WTC11 (cell line): Measurements from ENCODE around the gene STK31. TPM values are rescaled to one million over a fixed set of nuclear protein-coding genes. Genes with fewer than 3 reads are reported as not detected.

Experiments
- ATAC-seq: fragments of 200-7000 bp; cut with Tn5 transposase; 2 replicates; pipeline ENCODE4 v1.10.0; 2021; ENCODE audit warnings: mild to moderate bottlenecking, moderate library complexity
- CTCF ChIA-PET: fragments of 300-600 bp; sonication (Branson Sonifier 250); formaldehyde crosslinking; loops from one replicate; lab custom pipeline; 2021; ENCODE audit warnings: antibody characterized with exemption; lab: Charles Lee
- POLR2A ChIA-PET: fragments of 350-600 bp; sonication (Branson Sonifier 250); formaldehyde crosslinking; loops from one replicate; lab custom pipeline; 2021; ENCODE audit warnings: antibody characterized with exemption; lab: Charles Lee
- DNase-seq: peaks from one replicate; pipeline ENCODE4 v3.0.0; 2021; ENCODE audit warnings: low spot score
- H3K27ac Mint-ChIP-seq: 2 replicates; pipeline ENCODE4 v1.8.0; 2021; ENCODE audit warnings: mixed read lengths
- H3K27me3 Mint-ChIP-seq: 2 replicates; pipeline ENCODE4 v1.8.0; 2021; ENCODE audit warnings: low read depth, mild to moderate bottlenecking, moderate library complexity, mixed read lengths
- H3K36me3 Mint-ChIP-seq: 2 replicates; pipeline ENCODE4 v1.8.0; 2021; ENCODE audit warnings: mixed read lengths
- H3K4me1 Mint-ChIP-seq: 2 replicates; pipeline ENCODE4 v1.8.0; 2022; ENCODE audit warnings: mixed read lengths
- H3K4me3 Mint-ChIP-seq: 2 replicates; pipeline ENCODE4 v1.8.0; 2021; ENCODE audit warnings: mild to moderate bottlenecking, moderate library complexity, mixed read lengths
- H3K9me3 Mint-ChIP-seq: 2 replicates; pipeline ENCODE4 v1.8.0; 2021; ENCODE audit warnings: mixed read lengths
- ARID4B ChIP-seq: sonication (generic); formaldehyde crosslinking; IDR thresholded peaks from 2 replicates; pipeline ENCODE4 v1.8.0; 2023; ENCODE audit warnings: missing genetic modification reagents, mild to moderate bottlenecking, borderline replicate concordance
- CBFB ChIP-seq: sonication (generic); formaldehyde crosslinking; IDR thresholded peaks from 2 replicates; pipeline ENCODE4 v1.8.1; 2022; ENCODE audit warnings: mild to moderate bottlenecking, low read depth, missing genetic modification reagents
- CREB1 ChIP-seq: sonication (generic); formaldehyde crosslinking; IDR thresholded peaks from 2 replicates; pipeline ENCODE4 v1.8.0; 2023; ENCODE audit warnings: mild to moderate bottlenecking, missing genetic modification reagents
- CTCF ChIP-seq: fragments of 200-600 bp; IDR thresholded peaks from 2 replicates; pipeline ENCODE4 v1.8.0; 2022; ENCODE audit warnings: antibody characterized with exemption
- E2F1 ChIP-seq: sonication (generic); formaldehyde crosslinking; IDR thresholded peaks from 2 replicates; pipeline ENCODE4 v1.8.0; 2022; ENCODE audit warnings: mild to moderate bottlenecking, missing genetic modification reagents
- ESRRA ChIP-seq: sonication (generic); formaldehyde crosslinking; IDR thresholded peaks from 2 replicates; pipeline ENCODE4 v1.8.1; 2022; ENCODE audit warnings: mild to moderate bottlenecking, missing genetic modification reagents, borderline replicate concordance
- FOXK1 ChIP-seq: sonication (generic); formaldehyde crosslinking; IDR thresholded peaks from 2 replicates; pipeline ENCODE4 v1.8.0; 2022; ENCODE audit warnings: mild to moderate bottlenecking, moderate library complexity, missing genetic modification reagents
- FOXP1 ChIP-seq: sonication (generic); formaldehyde crosslinking; IDR thresholded peaks from 2 replicates; pipeline ENCODE4 v1.8.0; 2022; ENCODE audit warnings: missing genetic modification reagents, mild to moderate bottlenecking, moderate library complexity, borderline replicate concordance
- FOXP4 ChIP-seq: sonication (generic); formaldehyde crosslinking; IDR thresholded peaks from 2 replicates; pipeline ENCODE4 v1.8.0; 2022; ENCODE audit warnings: mild to moderate bottlenecking, missing genetic modification reagents
- IRF1 ChIP-seq: sonication (generic); formaldehyde crosslinking; IDR thresholded peaks from 2 replicates; pipeline ENCODE4 v1.8.0; 2023; ENCODE audit warnings: missing genetic modification reagents
- MXD4 ChIP-seq: fragments of 250-450 bp; sonication (Bioruptor Pico); IDR thresholded peaks from 2 replicates; pipeline ENCODE4 v1.8.0; 2021; ENCODE audit warnings: mild to moderate bottlenecking, moderate library complexity, borderline replicate concordance
- NR3C1 ChIP-seq: sonication (generic); formaldehyde crosslinking; conservative IDR thresholded peaks from 2 replicates; pipeline ENCODE4 v1.8.1; 2023; ENCODE audit warnings: low read depth, mild to moderate bottlenecking, missing genetic modification reagents
- PRRX2 ChIP-seq: fragments of 250-450 bp; sonication (Bioruptor Pico); IDR thresholded peaks from 2 replicates; pipeline ENCODE4 v1.8.0; 2021; ENCODE audit warnings: mild to moderate bottlenecking
- SMAD3 ChIP-seq: sonication (generic); formaldehyde crosslinking; IDR thresholded peaks from 2 replicates; pipeline ENCODE4 v1.8.0; 2022; ENCODE audit warnings: missing genetic modification reagents, mild to moderate bottlenecking, borderline replicate concordance
- SMAD4 ChIP-seq: sonication (generic); formaldehyde crosslinking; IDR thresholded peaks from 2 replicates; pipeline ENCODE4 v1.8.0; 2022; ENCODE audit warnings: mild to moderate bottlenecking, missing genetic modification reagents
- SP1 ChIP-seq: sonication (generic); formaldehyde crosslinking; conservative IDR thresholded peaks from 2 replicates; pipeline ENCODE4 v1.8.1; 2022; ENCODE audit warnings: missing genetic modification reagents
- TEAD4 ChIP-seq: sonication (generic); formaldehyde crosslinking; IDR thresholded peaks from 2 replicates; pipeline ENCODE4 v1.8.0; 2022; ENCODE audit warnings: mild to moderate bottlenecking, missing genetic modification reagents
- ZMAT4 ChIP-seq: fragments of 250-450 bp; sonication (Bioruptor Pico); IDR thresholded peaks from 2 replicates; pipeline ENCODE4 v1.9.0; 2021; ENCODE audit warnings: mild to moderate bottlenecking
- ZNF416 ChIP-seq: fragments of 250-450 bp; sonication (Bioruptor Pico); IDR thresholded peaks from 2 replicates; pipeline ENCODE4 v1.9.0; 2021; ENCODE audit warnings: mild to moderate bottlenecking, inconsistent platforms
- ZNF671 ChIP-seq: fragments of 250-450 bp; sonication (Bioruptor Pico); IDR thresholded peaks from 2 replicates; pipeline ENCODE4 v1.8.0; 2021; ENCODE audit warnings: mild to moderate bottlenecking
- total RNA-seq: library from RNA; stranded (reverse); gene quantifications from 3 replicates; pipeline ENCODE4 v1.2.3, GENCODE V29; 2021

The STK31 gene
- total RNA-seq, 1 experiment from 2014 or later: 0.42 TPM

- CTCF ChIA-PET: no interaction called here
- POLR2A ChIA-PET: no interaction called here
Observed at GRCh38 chr7:23852135-23852534, 142.1 kb downstream of the STK31 start.

More at GRCh38 chr7:23852135-23852534, 142.1 kb downstream of the STK31 start:
- Mint-ChIP-seq H3K27me3 (peaks cover 22% of the 10 kb centered on the region), H3K36me3 (peaks cover 17% of the 10 kb centered on the region), H3K4me3 (no peak overlapping the region), H3K4me1 (no peaks in the 10 kb centered on the region), H3K9me3 (peaks cover 70% of the 10 kb centered on the region), H3K27ac (no peak overlapping the region)
- ATAC-seq (no peak), DNase-seq (no peak)
- TF ChIP-seq ZNF416 (no peak), IRF1 (no peak), FOXP4 (CRISPR knock-in tag) (no peak), MXD4 (no peak), CBFB (CRISPR knock-in tag) (no peak), SMAD3 (CRISPR knock-in tag) (no peak), NR3C1 (CRISPR knock-in tag) (no peak), ESRRA (CRISPR knock-in tag) (no peak), ZNF671 (CRISPR knock-in tag) (no peak), FOXP1 (no peak), CREB1 (CRISPR knock-in tag) (no peak), ZMAT4 (no peak), SP1 (no peak), TEAD4 (no peak), ARID4B (CRISPR knock-in tag) (no peak), E2F1 (CRISPR knock-in tag) (no peak), CTCF (no peak), FOXK1 (CRISPR knock-in tag) (no peak), SMAD4 (CRISPR knock-in tag) (no peak), PRRX2 (CRISPR knock-in tag) (no peak)
